SU-DHL-6 (cell line): ENCODE data around the gene WARS2.

ENCODE experiments used
- CTCF ChIP-seq: fragments of 200-600 bp; sonication (generic); IDR thresholded peaks from one replicate; pipeline ENCODE4 v1.5.1; 2017; ENCODE audit warnings: antibody characterized with exemption, mild to moderate bottlenecking, low read length, moderate library complexity; ENCODE audit not compliant: insufficient read depth, poor library complexity, severe bottlenecking
- EZH2phosphoT487 ChIP-seq: fragments of 200-600 bp; sonication (generic), shearing (Covaris generic); conservative IDR thresholded peaks from 2 replicates; pipeline ENCODE4 v1.6.1; 2018; ENCODE audit warnings: mild to moderate bottlenecking, antibody characterized with exemption, low read length, moderate library complexity, mixed read lengths

- TF ChIP-seq CTCF: no peak
- TF ChIP-seq EZH2phosphoT487: no peak
Observed at GRCh38 chr1:118985640-118986554, 154.6 kb downstream of the WARS2 start.
